Stimulated activated CD8-positive, alpha-beta memory T cell treated with anti-CD3 and anti-CD28 coated beads, Interleukin-2, amount 100 ng/mL, for 48 hours (primary cell): ENCODE measurements around the gene B3GNT4.
"Not testable (repeated sequence)": the region's sequence is repeated elsewhere in the genome, so short reads cannot be mapped to it uniquely, and the experiment has no call there.

ENCODE experiments used
- DNase-seq, 2 donors: peaks; one replicate each; pipeline ENCODE4 v3.0.0-alpha.2; 2020; ENCODE audit warnings: low read depth in 2 of 2

The B3GNT4 gene

GRCh38 chr12:122215771-122216170, 12.3 kb downstream of the B3GNT4 start:
- DNase-seq, result no peak

DNA sequence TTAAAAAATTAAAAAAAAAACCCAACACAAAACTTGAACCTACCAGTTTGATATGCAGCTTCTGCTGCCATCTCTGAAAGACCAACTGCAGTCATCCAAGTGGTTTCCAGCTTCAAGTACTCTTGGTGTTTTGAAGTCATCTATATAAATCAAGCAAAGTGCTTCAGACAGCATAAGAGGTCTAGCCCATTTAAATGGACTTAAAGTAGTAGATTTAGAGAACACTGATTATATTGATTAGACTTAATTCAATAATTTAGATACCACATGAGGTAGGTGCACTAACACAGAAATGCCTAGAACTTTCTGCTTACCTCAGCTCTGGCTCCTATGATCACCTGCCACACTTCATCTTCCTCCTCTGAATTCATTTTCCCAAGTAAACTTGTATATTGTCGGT, 12.9 kb downstream of the B3GNT4 start:
- no peak for DNase-seq

GRCh38 chr12:122225683-122226365, 22.3 kb downstream of the B3GNT4 start, which contains the start of gene DIABLO:
DIABLO (minus strand) TSS chr12:122226052; CDS start chr12:122226014, 38 bp downstream.
- peak; percentile 99 to 100 for DNase-seq

- DNase-seq, result no peak
Observed at GRCh38 chr12:122226366-122227125, 23.0 kb downstream of the B3GNT4 start.

GRCh38 chr12:122227341-122227740, 23.8 kb downstream of the B3GNT4 start:
- DNase-seq, result peak in 1 of 2 donors; percentile 48

DNA sequence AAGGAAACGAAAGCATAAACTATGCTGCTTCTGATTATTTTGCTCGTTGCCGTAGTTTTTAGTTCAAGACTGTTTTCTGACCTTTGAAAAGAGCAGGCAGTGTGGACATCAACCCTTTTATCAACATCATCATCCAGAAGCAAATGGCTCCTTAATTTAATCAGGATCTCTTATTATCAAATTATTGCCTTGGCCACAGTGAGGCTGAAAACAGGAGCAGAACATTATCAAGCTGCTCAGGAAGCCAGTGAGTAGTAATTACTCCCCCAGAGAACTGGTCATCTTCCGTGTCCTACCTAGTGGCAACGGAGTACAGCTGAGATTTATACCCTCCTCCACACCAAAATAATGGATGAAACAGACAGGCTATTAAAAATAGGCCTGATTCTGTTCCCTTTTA, 24.6 kb downstream of the B3GNT4 start:
- no peak for DNase-seq

- DNase-seq, result no peak
Observed at GRCh38 chr12:122230798-122231197, 27.3 kb downstream of the B3GNT4 start.

DNA sequence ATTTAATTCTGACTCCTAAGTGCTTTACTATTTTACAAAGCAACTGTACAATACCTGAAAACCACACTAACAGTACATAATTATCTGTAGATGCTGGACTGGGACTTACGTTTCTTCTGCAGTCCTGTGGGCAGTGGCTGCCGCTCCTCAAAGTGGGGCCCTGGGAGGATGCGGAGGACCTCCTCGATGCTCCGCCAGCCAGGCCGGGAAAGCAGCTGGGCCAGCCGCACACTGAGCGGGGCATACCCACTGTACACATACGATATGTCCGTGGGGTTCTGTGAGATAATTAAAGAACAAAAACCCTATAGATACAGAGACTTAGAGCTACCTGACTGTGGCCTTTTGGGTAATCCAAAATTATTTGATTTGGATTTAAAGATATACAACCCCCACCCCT, 29.2 kb downstream of the B3GNT4 start:
- no peak for DNase-seq

- no peak for DNase-seq
Observed at GRCh38 chr12:122235741-122236140, 32.2 kb downstream of the B3GNT4 start.

- no peak for DNase-seq
Observed at GRCh38 chr12:122238861-122239260, 35.4 kb downstream of the B3GNT4 start.

DNA sequence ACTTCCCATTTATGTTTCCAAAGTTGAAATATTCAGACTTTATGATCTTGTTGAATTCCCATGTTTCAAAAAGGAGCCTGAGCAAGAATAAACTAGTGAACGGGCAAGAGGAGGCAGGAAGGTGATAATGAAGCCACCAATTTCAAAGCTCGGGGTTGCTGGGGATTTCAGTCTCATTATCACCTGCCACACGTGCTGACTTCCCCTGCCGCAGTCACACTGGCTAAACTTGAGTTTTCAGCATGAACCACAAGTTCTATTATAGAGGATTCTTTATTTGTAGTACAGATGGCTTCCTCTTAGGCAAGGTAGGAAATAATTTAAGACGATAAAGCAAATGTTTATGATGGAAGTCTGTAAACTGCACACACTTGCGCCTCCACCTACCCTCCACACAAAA, 40.5 kb downstream of the B3GNT4 start:
- DNase-seq, result no peak

DNA sequence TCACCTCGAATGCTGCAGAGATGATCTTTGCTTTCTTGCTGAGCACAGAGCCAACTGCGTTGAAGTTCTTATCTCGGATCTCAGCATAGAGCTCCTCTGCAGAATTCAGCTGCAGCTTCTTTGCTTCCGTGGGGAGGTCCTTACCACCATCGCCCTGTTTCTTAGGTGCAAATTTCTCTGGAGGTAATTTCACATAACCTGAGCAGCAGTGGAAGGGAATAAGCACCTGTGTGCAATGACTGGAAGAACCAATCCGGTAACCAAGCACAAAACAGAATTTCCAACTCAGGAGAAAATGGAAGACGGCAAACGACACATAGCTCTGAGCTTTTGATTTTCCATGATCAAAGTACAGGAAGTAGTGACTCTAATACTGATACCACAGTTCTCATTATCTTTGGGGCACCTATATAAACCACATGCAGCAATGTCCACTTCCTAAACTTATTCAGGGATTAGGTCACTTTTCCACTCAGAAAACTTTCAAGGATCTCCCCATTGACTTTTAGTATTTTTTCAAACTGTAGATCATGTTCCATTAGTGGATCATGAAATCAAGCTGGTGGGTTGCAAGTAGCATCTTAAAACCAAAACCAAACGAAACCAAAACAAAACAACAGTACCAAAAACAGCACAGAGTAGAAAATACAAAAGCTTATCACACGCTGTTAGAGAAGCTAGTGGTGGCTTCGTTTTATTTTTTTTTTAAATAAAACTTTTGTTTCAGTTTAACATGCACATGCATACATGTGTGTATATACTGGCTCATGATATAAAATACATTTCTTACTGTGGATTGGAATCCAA, 41.3 kb downstream of the B3GNT4 start:
- DNase-seq, result no peak

- DNase-seq, result no peak
Observed at GRCh38 chr12:122245553-122245952, 42.0 kb downstream of the B3GNT4 start.

DNA sequence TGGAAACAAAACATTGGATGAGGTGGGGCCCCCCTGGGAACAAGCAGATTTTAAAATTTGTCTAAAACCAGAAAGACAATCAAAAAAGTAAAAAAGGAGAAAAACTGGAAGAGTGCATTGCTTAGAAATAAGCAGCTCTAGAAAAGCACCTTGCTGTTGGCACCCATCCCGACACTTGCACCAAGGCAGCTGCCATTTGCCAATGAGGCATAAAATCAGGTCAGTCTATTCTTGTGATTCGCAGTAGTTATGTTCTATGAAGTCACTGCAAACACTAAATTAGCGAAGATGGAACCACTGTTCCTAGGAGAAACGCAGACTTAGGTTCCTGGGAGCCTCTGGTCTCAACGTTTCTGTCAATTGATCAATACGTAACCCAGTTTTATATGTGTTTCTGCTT, 46.5 kb downstream of the B3GNT4 start:
- no peak for DNase-seq

GRCh38 chr12:122250536-122250935, 47.0 kb downstream of the B3GNT4 start:
- DNase-seq, result no peak

- DNase-seq, result not testable (repeated sequence)
Observed at GRCh38 chr12:122258462-122258861, 55.0 kb downstream of the B3GNT4 start.
